B cell (primary cell): Measurements from ENCODE around the gene ZEB2. TPM values are rescaled to one million over a fixed set of nuclear protein-coding genes. Genes with fewer than 3 reads are reported as not detected.

Experiments used
- ATAC-seq: fragments of 200-7000 bp; cut with Tn5 transposase; one replicate; pipeline ENCODE4 v1.10.0; 2021; ENCODE audit warnings: low read depth, mild to moderate bottlenecking, moderate number of reproducible peaks, moderate library complexity
- CTCF ChIA-PET: fragments of 350-600 bp; sonication (Branson Sonifier 250); formaldehyde crosslinking; loops from one replicate; lab custom pipeline; 2021; ENCODE audit warnings: antibody characterized with exemption, inconsistent platforms; lab: Charles Lee
- POLR2A ChIA-PET: fragments of 350-600 bp; sonication (Branson Sonifier 250); formaldehyde crosslinking; loops from one replicate; lab custom pipeline; 2021; ENCODE audit warnings: antibody characterized with exemption; lab: Charles Lee
- DNase-seq: peaks from one replicate; pipeline ENCODE4 v3.0.0; 2013
- H2AFZ ChIP-seq: 2 replicates; pipeline ENCODE4 v1.6.1; 2012; ENCODE audit warnings: mild to moderate bottlenecking, low read depth, low read length; ENCODE audit not compliant: insufficient read depth, poor library complexity, severe bottlenecking
- H3K27ac ChIP-seq, 2 donors: 1 replicate in 1 of 2; 2 replicates in 1 of 2; pipeline ENCODE4 v1.5.1; 2012 to 2013; ENCODE audit warnings: low read length in 2 of 2, mild to moderate bottlenecking in 2 of 2, moderate library complexity in 1 of 2
- H3K27me3 ChIP-seq, 4 experiments: fragments of 200-600 bp in 1 of 4; sonication (generic) in 1 of 4; replicated peaks in 1 of 4; 1 replicate in 2 of 4; 2 replicates in 2 of 4; pipeline versions ENCODE4 v1.6.1 to v1.7.0; 2013 to 2016; ENCODE audit warnings: low read length in 3 of 4, mild to moderate bottlenecking in 2 of 4, mixed read lengths in 1 of 4, moderate library complexity in 1 of 4; ENCODE audit not compliant: insufficient read depth in 4 of 4, control insufficient read depth in 3 of 4; ENCODE audit errors: control extremely low read depth in 1 of 4
- H3K36me3 ChIP-seq, 2 experiments: replicated peaks in 1 of 2; 1 replicate in 1 of 2; 2 replicates in 1 of 2; pipeline versions ENCODE4 v1.6.1 to v1.7.1; 2013; ENCODE audit warnings: low read length in 1 of 2; ENCODE audit not compliant: insufficient read depth in 2 of 2, control insufficient read depth in 1 of 2; ENCODE audit errors: control extremely low read depth in 1 of 2, extremely low read depth in 1 of 2
- H3K4me1 ChIP-seq, 2 donors: fragments of 200-600 bp in 1 of 2; sonication (generic) in 1 of 2; 1 replicate in 1 of 2; 2 replicates in 1 of 2; pipeline versions ENCODE4 v1.5.1 to v1.6.1; 2013 to 2017; ENCODE audit warnings: low read length in 2 of 2; ENCODE audit not compliant: control insufficient read depth in 2 of 2, insufficient read depth in 2 of 2
- H3K4me2 ChIP-seq: replicated peaks from 2 replicates; pipeline ENCODE3; 2012; ENCODE audit warnings: mild to moderate bottlenecking, low read depth, low read length; ENCODE audit not compliant: poor library complexity, severe bottlenecking
- H3K4me3 ChIP-seq, 5 experiments: fragments of 200-600 bp in 1 of 5; sonication (generic) in 1 of 5; 1 replicate in 3 of 5; 2 replicates in 2 of 5; pipeline versions ENCODE4 v1.5.1 to v1.7.0; 2011 to 2016; ENCODE audit warnings: low read length in 4 of 5, mild to moderate bottlenecking in 4 of 5, low read depth in 2 of 5, control low read depth in 1 of 5, moderate library complexity in 1 of 5; ENCODE audit not compliant: insufficient read depth in 1 of 5; ENCODE audit errors: control extremely low read depth in 1 of 5, extremely low read depth in 1 of 5
- H3K79me2 ChIP-seq: fragments of 200-600 bp; sonication (generic); one replicate; pipeline ENCODE4 v1.6.0; 2016; ENCODE audit warnings: low read length; ENCODE audit not compliant: control insufficient read depth, insufficient read depth
- H3K9ac ChIP-seq: fragments of 200-600 bp; sonication (generic); 2 replicates; pipeline ENCODE4 v1.6.1; 2017; ENCODE audit warnings: mild to moderate bottlenecking, low read length, moderate library complexity
- H3K9me3 ChIP-seq, 3 donors: one replicate each; pipeline versions ENCODE4 v1.6.1 to v1.7.1; 2013; ENCODE audit warnings: low read length in 2 of 3; ENCODE audit not compliant: control insufficient read depth in 2 of 3, insufficient read depth in 1 of 3; ENCODE audit errors: control extremely low read depth in 1 of 3
- H4K20me1 ChIP-seq: 2 replicates; pipeline ENCODE4 v1.6.0; 2012; ENCODE audit warnings: mild to moderate bottlenecking, low read length; ENCODE audit not compliant: insufficient read depth, control insufficient read depth, poor library complexity, severe bottlenecking
- H3K27ac Mint-ChIP-seq: one replicate; pipeline ENCODE4 v1.8.0; 2021; ENCODE audit warnings: mixed read lengths
- H3K27me3 Mint-ChIP-seq: one replicate; pipeline ENCODE4 v1.8.0; 2021; ENCODE audit warnings: mixed read lengths
- H3K4me1 Mint-ChIP-seq: one replicate; pipeline ENCODE4 v1.8.0; 2021; ENCODE audit warnings: mixed read lengths
- H3K4me3 Mint-ChIP-seq: one replicate; pipeline ENCODE4 v1.8.0; 2021; ENCODE audit warnings: mixed read lengths
- H3K9me3 Mint-ChIP-seq: one replicate; pipeline ENCODE4 v1.8.0; 2022; ENCODE audit warnings: mixed read lengths; ENCODE audit not compliant: insufficient read depth
- CTCF ChIP-seq: fragments of 200-600 bp; IDR thresholded peaks from one replicate; pipeline ENCODE4 v1.8.0; 2022; ENCODE audit warnings: antibody characterized with exemption, mild to moderate bottlenecking
- EZH2 ChIP-seq: IDR thresholded peaks from 2 replicates; pipeline ENCODE4 v1.6.1; 2012; ENCODE audit warnings: borderline replicate concordance, low read depth, mild to moderate bottlenecking, moderate library complexity, low read length; ENCODE audit not compliant: insufficient read depth, poor library complexity, severe bottlenecking
- WGBS: methylation state at CpG from one replicate; pipeline ENCODE4 v1.1.5; 2013; ENCODE audit warnings: missing lambda C conversion rate; ENCODE audit not compliant: insufficient coverage; 5-methylcytosine and 5-hydroxymethylcytosine counted together
- intact Hi-C: fragments of 100-400 bp; cut with micrococcal nuclease; formaldehyde crosslinking; loops from one replicate; pipeline ENCODE4 v1.10.0; 2022
- polyA plus RNA-seq: library from polyadenylated mRNA; depleted of rRNA; stranded (reverse); fragments of >200 nt; gene quantifications from 2 replicates; pipeline ENCODE4 v1.2.3, GENCODE V29; 2012
- total RNA-seq, 2 donors: library from RNA; stranded (reverse); fragments of 120-200 nt in 1 of 2; gene quantifications; 1 replicate in 1 of 2; 2 replicates in 1 of 2; pipeline versions ENCODE4 v1.2.3 to v1.2.4, GENCODE V29; 2013 to 2022

ZEB2 gene
- total and polyA plus RNA-seq, 2 donors (not counting 1 experiment from before 2014, with no cell fraction given) = 56.3 to 217 TPM

- TF ChIP-seq CTCF = no peak
- no peak for TF ChIP-seq EZH2
- Mint-ChIP-seq H3K4me1 (peaks cover 55% of the 10 kb centered on the region), H3K27me3 (no peaks in the 10 kb centered on the region), H3K27ac (peak overlapping the region; percentile 81), H3K4me3 (peak overlapping the region; percentile 97), H3K9me3 (no peaks in the 10 kb centered on the region)
- H2AFZ ChIP-seq = peak overlapping the region; percentile 70
- H3K9ac ChIP-seq = peak overlapping the region; percentile 94
- ChIA-PET CTCF (no interaction called here), POLR2A (no interaction called here)
- H3K36me3 ChIP-seq = peaks cover 6 to 30% of the 10 kb centered on the region in 2 experiments
- peak overlapping the region; percentile 94 for H3K4me2 ChIP-seq
- H3K27me3 ChIP-seq = peaks cover 0 to under 1% (median 0%) of the 10 kb centered on the region in 4 experiments
- ATAC-seq = no peak
- intact Hi-C loops = loop anchor here (5.0 to 10.0 kb wide), 2 partner anchors 64 to 272 kb away; no protein-coding TSS in a partner anchor
- DNase-seq = peak; percentile 53
- peak overlapping the region; percentile 42 to 72 for H3K27ac ChIP-seq
- H3K9me3 ChIP-seq = no peaks in the 10 kb centered on the region
- H4K20me1 ChIP-seq = peaks cover 60% of the 10 kb centered on the region
- H3K79me2 ChIP-seq = peaks cover 83% of the 10 kb centered on the region
- WGBS = under 1% methylated on average over 52 of the region's 57 CpGs
- H3K4me1 ChIP-seq = peaks cover 37 to 53% of the 10 kb centered on the region in 2 donors
- H3K4me3 ChIP-seq = peak overlapping the region; percentile 44 to 95 (median 92)
These were observed 3.4 kb downstream of the ZEB2 start for GRCh38 chr2:144516411-144516980.

- H3K27ac ChIP-seq = peak overlapping the region; percentile 42 to 72
- H3K36me3 ChIP-seq = peaks cover 6 to 33% of the 10 kb centered on the region in 2 experiments
- H3K27me3 ChIP-seq = no peaks in the 10 kb centered on the region
- H4K20me1 ChIP-seq = peaks cover 61% of the 10 kb centered on the region
- H3K79me2 ChIP-seq = peaks cover 90% of the 10 kb centered on the region
- H3K4me3 ChIP-seq = peak overlapping the region; percentile 50 to 95 (median 92)
- under 1% methylated on average over 24 of the region's 50 CpGs for WGBS
- Mint-ChIP-seq H3K9me3 (no peaks in the 10 kb centered on the region), H3K27ac (peak overlapping the region; percentile 90), H3K27me3 (no peaks in the 10 kb centered on the region), H3K4me3 (peak overlapping the region; percentile 97), H3K4me1 (peaks cover 59% of the 10 kb centered on the region)
- peak overlapping the region; percentile 94 for H3K9ac ChIP-seq
- H3K9me3 ChIP-seq = no peaks in the 10 kb centered on the region
- peaks cover 44 to 54% of the 10 kb centered on the region in 2 donors for H3K4me1 ChIP-seq
- ATAC-seq = no peak
- peak; percentile 62 for DNase-seq
- intact Hi-C loops = loop anchor here (5.0 to 10.0 kb wide), 2 partner anchors 64 to 271 kb away; no protein-coding TSS in a partner anchor
- H3K4me2 ChIP-seq = peak overlapping the region; percentile 94
- TF ChIP-seq EZH2 = no peak
- TF ChIP-seq CTCF = no peak
- H2AFZ ChIP-seq = peak overlapping the region; percentile 70
- ChIA-PET POLR2A (no interaction called here), CTCF (no interaction called here)
These were observed 4.1 kb downstream of the ZEB2 start for GRCh38 chr2:144515696-144516410.
